ENCODE results near the gene RASGRF1. TPM values are rescaled to one million over a fixed set of nuclear protein-coding genes. Genes with fewer than 3 reads are reported as not detected.
"Not testable (repeated sequence)": the region's sequence is repeated elsewhere in the genome, so short reads cannot be mapped to it uniquely, and the experiment has no call there.

Gene RASGRF1
- total RNA-seq, 4 donors from 2014 or later = 5.4 to 73.4 TPM; not detected in 2

GRCh38 chr15:78995921-78996893, 94.4 kb downstream of the RASGRF1 start:
- TF ChIP-seq POLR2A (IDR thresholded peaks at IDR 0.05) (no peak), CTCF (IDR thresholded peaks at IDR 0.05) (no peak)

DNA sequence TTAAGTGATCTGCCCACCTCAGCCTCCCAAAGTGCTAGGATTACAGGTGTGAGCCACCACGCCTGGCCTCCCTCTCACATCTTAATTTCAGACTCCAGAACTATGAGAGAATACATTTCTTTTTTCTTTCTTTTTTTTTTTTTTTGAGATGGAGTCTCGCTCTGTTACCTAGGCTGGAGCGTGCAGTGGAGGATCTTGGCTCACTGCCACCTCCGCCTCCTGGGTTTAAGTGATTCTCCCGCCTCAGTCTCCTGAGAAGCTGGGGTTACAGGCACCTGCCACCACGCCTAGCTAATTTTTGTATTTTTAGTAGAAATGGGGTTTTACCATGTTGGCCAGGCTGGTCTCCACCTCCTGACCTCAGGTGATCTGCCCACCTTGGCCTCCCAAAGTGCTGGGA, 95.4 kb downstream of the RASGRF1 start:
- H3K27ac ChIP-seq, H3K9me3 ChIP-seq, H3K36me3 ChIP-seq, H3K27me3 ChIP-seq, H3K4me1 ChIP-seq, H3K4me3 ChIP-seq, DNase-seq: not testable (repeated sequence)

More at GRCh38 chr15:78995921-78996893, 94.4 kb downstream of the RASGRF1 start:
- Histone ChIP-seq H3K9me3 (no peaks in the 10 kb centered on the region), H3K27me3 (no peaks in the 10 kb centered on the region), H3K27ac (no peak overlapping the region), H3K4me1 (no peaks in the 10 kb centered on the region), H3K4me3 (no peak overlapping the region), H3K36me3 (no peaks in the 10 kb centered on the region)
- no peak for DNase-seq

DNA sequence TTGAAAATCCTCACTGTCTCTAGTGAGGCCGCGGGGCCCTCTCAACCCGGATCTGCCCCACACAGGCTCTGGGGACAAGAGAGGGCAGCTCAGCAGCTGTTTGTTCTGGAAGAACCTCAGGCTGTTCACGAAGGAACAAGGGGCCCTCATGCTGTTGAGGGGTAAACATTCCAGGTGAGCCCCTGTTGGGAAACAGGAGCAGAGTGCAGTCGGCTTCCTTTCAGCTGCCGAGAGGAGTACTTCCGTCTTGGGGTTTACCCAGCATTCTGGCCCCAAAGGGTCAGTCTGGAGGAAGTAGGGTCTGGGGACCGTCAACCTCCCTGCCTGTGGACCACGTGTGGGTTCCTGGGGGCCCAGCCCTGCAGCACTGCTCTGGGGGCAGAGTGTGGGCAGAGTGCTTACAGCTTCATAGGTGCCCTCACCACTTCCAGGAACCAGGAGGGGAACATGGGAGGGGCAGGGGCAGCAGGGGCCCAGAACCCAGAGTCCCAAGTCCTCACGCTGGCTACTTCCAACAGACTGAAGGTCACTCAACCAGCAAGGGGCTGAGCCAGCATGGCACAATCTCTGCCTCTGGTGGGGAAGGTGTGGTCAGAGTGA, 96.5 kb downstream of the RASGRF1 start:
- Histone ChIP-seq H3K27me3 (no peaks in the 10 kb centered on the region), H3K27ac (no peak overlapping the region), H3K36me3 (no peaks in the 10 kb centered on the region), H3K4me1 (peaks cover 0 to 1% (median 0%) of the 10 kb centered on the region in 4 donors), H3K9me3 (no peaks in the 10 kb centered on the region), H3K4me3 (no peak overlapping the region)
- TF ChIP-seq POLR2A (IDR thresholded peaks at IDR 0.05) (no peak), CTCF (IDR thresholded peaks at IDR 0.05) (no peak)
- no peak for DNase-seq

DNA sequence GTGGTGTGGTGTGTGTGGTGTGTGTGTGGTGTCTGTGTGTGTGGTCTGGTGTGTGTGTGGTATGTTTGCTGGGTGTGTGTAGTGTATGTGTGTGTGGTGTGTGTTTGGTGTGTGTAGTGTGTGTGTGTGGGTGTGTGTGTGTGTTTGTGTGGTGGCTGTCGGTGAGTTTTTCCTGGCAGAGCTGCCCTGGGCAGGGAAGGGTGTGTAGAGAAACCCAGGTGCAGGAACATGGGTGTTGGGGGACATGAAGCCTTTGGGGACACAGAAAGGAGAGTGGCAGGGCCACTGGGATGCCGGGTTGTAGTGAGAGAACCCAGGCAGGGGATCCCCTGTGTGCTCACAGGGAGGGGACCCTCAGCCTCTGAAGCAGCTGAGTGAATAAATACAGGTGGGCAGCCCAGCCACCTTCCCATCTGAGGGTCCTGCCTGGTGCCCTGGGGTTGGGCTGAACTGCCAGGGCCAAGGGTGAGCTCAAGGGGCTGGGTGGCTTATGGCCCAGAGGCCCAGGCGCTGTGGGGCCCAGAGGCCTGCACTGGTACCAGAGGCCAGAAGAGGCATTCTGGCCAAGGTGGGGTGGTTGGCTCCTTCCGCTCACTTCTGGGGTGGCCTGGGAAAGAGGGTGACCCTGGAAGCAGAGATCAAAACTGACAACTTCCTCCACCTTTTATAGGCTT, 97.2 kb downstream of the RASGRF1 start:
- Histone ChIP-seq H3K4me1 (peaks cover 0 to 4% (median 0%) of the 10 kb centered on the region in 4 donors), H3K27ac (peak overlapping the region in 1 of 4 donors; percentile 31), H3K36me3 (no peaks in the 10 kb centered on the region), H3K9me3 (no peaks in the 10 kb centered on the region), H3K4me3 (no peak overlapping the region), H3K27me3 (no peaks in the 10 kb centered on the region)
- no peak for TF ChIP-seq POLR2A (IDR thresholded peaks at IDR 0.05)
- no peak for TF ChIP-seq CTCF (IDR thresholded peaks at IDR 0.05)
- no peak for DNase-seq

DNA sequence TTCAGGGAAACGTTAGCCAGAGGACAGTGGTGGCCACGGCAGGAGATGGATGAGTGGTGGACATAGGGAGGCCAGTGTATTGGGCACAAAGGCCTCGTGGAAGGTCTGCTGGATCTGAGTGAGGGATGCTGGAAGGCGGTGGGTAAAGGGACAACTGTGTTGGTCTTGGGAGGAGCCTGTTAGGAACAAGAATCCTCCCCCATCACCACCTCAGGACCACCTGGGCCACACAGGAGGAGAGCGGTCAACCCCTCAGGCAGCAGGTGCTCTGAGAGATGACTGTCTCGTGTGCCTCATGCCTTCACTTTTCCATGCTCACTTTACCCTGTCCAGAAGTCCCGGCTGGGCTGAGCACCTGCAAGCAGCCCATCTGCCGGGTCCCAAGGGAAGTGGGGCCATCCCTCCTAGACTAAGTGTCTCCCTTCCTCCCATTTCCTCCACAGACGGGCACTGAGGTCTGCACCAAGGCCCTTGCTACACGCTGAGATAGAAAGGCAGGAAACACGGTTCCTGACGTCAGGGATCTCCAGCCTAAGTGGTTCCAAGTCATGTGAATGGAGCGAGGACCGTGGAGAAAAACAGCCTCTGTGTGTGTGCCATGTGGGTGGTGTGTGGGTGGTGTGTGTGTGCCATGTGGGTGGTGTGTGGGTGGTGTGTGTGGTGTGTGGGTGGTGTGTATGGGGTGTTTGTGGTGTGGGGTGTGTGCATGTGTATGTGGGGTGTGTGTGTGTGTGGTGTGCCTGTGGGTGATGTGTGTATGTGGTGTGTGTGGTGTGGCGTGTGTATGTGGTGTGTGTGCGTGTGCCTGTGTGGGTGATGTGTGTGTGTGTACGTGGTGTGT, 97.9 kb downstream of the RASGRF1 start:
- Histone ChIP-seq H3K4me1 (peaks cover 0 to 4% (median 0%) of the 10 kb centered on the region in 4 donors), H3K36me3 (no peaks in the 10 kb centered on the region), H3K4me3 (no peak overlapping the region), H3K27ac (peak overlapping the region in 1 of 4 donors; percentile 17), H3K27me3 (no peaks in the 10 kb centered on the region), H3K9me3 (no peaks in the 10 kb centered on the region)
- TF ChIP-seq CTCF (IDR thresholded peaks at IDR 0.05) (no peak), POLR2A (IDR thresholded peaks at IDR 0.05) (no peak)
- DNase-seq = peak in 2 of 3 donors; percentile 24 to 28
